Activated CD8-positive, alpha-beta T cell treated with anti-CD3 and anti-CD28 coated beads for 36 hours (primary cell): ENCODE measurements around the gene PKD1L1. TPM values are rescaled to one million over a fixed set of nuclear protein-coding genes. Genes with fewer than 3 reads are reported as not detected.

Source experiments
- ATAC-seq: fragments of 200-7000 bp; cut with Tn5 transposase; one replicate; pipeline ENCODE4 v1.10.0; 2021; ENCODE audit warnings: mild to moderate bottlenecking, moderate library complexity
- CTCF ChIA-PET: fragments of 350-600 bp; sonication (Branson Sonifier 250); formaldehyde crosslinking; loops from one replicate; lab custom pipeline; 2021; ENCODE audit warnings: antibody characterized with exemption; lab: Charles Lee
- POLR2A ChIA-PET: fragments of 350-600 bp; sonication (Branson Sonifier 250); formaldehyde crosslinking; loops from one replicate; lab custom pipeline; 2021; ENCODE audit warnings: antibody characterized with exemption; lab: Charles Lee
- DNase-seq: peaks from one replicate; pipeline ENCODE4 v3.0.0-alpha.2; 2020
- H3K27ac Mint-ChIP-seq: one replicate; pipeline ENCODE4 v1.8.0; 2021; ENCODE audit warnings: mild to moderate bottlenecking, mixed read lengths
- H3K27me3 Mint-ChIP-seq: one replicate; pipeline ENCODE4 v1.8.0; 2021; ENCODE audit warnings: mixed read lengths
- H3K36me3 Mint-ChIP-seq: one replicate; pipeline ENCODE4 v1.8.0; 2021; ENCODE audit warnings: low read depth, mixed read lengths
- H3K4me1 Mint-ChIP-seq: one replicate; pipeline ENCODE4 v1.8.0; 2021; ENCODE audit warnings: low read depth, mixed read lengths
- H3K4me3 Mint-ChIP-seq: one replicate; pipeline ENCODE4 v1.8.0; 2021; ENCODE audit warnings: mild to moderate bottlenecking, moderate library complexity, mixed read lengths
- H3K9me3 Mint-ChIP-seq: one replicate; pipeline ENCODE4 v1.8.0; 2021; ENCODE audit warnings: mixed read lengths
- CTCF ChIP-seq: fragments of 200-600 bp; IDR thresholded peaks from one replicate; pipeline ENCODE4 v1.8.0; 2022; ENCODE audit warnings: antibody characterized with exemption, mild to moderate bottlenecking
- intact Hi-C: fragments of 100-400 bp; cut with micrococcal nuclease; formaldehyde crosslinking; loops from one replicate; pipeline ENCODE4 v1.10.0; 2022
- total RNA-seq, 2 experiments: library from RNA; stranded (reverse); gene quantifications; one replicate each; pipeline ENCODE4 v1.2.3, GENCODE V29; 2021

PKD1L1 gene
- total RNA-seq, 2 experiments from 2014 or later: 0.09 to 0.20 TPM

GRCh38 chr7:47846138-47846836 is 102.0 kb downstream of the PKD1L1 start:
- ATAC-seq (no peak), DNase-seq (no peak)
- POLR2A ChIA-PET: no interaction called here
- no peak for TF ChIP-seq CTCF
- no peaks in the 10 kb centered on the region for H3K36me3 Mint-ChIP-seq
- no peak overlapping the region for H3K27ac Mint-ChIP-seq
- H3K27me3 Mint-ChIP-seq: no peaks in the 10 kb centered on the region
- CTCF ChIA-PET: no interaction called here
- intact Hi-C loops: no loop called here
- H3K4me1 Mint-ChIP-seq: no peaks in the 10 kb centered on the region
- H3K9me3 Mint-ChIP-seq: no peaks in the 10 kb centered on the region
- H3K4me3 Mint-ChIP-seq: no peak overlapping the region

- Mint-ChIP-seq H3K4me3 (no peak overlapping the region), H3K9me3 (no peaks in the 10 kb centered on the region), H3K27me3 (no peaks in the 10 kb centered on the region), H3K4me1 (no peaks in the 10 kb centered on the region), H3K27ac (no peak overlapping the region), H3K36me3 (no peaks in the 10 kb centered on the region)
- intact Hi-C loops: no loop called here
- ChIA-PET POLR2A (no interaction called here), CTCF (no interaction called here)
- ATAC-seq (no peak), DNase-seq (no peak)
- TF ChIP-seq CTCF: no peak
Measured at GRCh38 chr7:47844311-47844710, 104.0 kb downstream of the PKD1L1 start.

- POLR2A ChIA-PET: no interaction called here
Measured at GRCh38 chr7:47843291-47843690, 105.0 kb downstream of the PKD1L1 start.

GRCh38 chr7:47839381-47839780 is 108.9 kb downstream of the PKD1L1 start:
- Mint-ChIP-seq H3K4me3 (no peak overlapping the region), H3K27ac (no peak overlapping the region), H3K9me3 (no peaks in the 10 kb centered on the region), H3K36me3 (no peaks in the 10 kb centered on the region), H3K27me3 (no peaks in the 10 kb centered on the region), H3K4me1 (no peaks in the 10 kb centered on the region)
- CTCF ChIA-PET: no interaction called here
- POLR2A ChIA-PET: no interaction called here
- intact Hi-C loops: no loop called here
- ATAC-seq: no peak
- TF ChIP-seq CTCF: no peak
- DNase-seq: no peak

More at GRCh38 chr7:47843291-47843690, 105.0 kb downstream of the PKD1L1 start:
- CTCF ChIA-PET: no interaction called here
- Mint-ChIP-seq H3K36me3 (no peaks in the 10 kb centered on the region), H3K9me3 (no peaks in the 10 kb centered on the region), H3K4me3 (no peak overlapping the region), H3K27me3 (no peaks in the 10 kb centered on the region), H3K27ac (no peak overlapping the region), H3K4me1 (no peaks in the 10 kb centered on the region)
- DNase-seq: no peak
- intact Hi-C loops: no loop called here
- TF ChIP-seq CTCF: no peak
- no peak for ATAC-seq

- DNase-seq: no peak
- no peak for TF ChIP-seq CTCF
- ChIA-PET CTCF (interaction anchor here (1.0 kb wide), 1 partner anchor 317 kb away, joined by 3 read pairs; no protein-coding TSS in a partner anchor), POLR2A (no interaction called here)
- Mint-ChIP-seq H3K9me3 (no peaks in the 10 kb centered on the region), H3K4me1 (no peaks in the 10 kb centered on the region), H3K27me3 (no peaks in the 10 kb centered on the region), H3K27ac (no peak overlapping the region), H3K36me3 (no peaks in the 10 kb centered on the region), H3K4me3 (no peak overlapping the region)
- intact Hi-C loops: no loop called here
- no peak for ATAC-seq
Measured at GRCh38 chr7:47837826-47838225, 110.4 kb downstream of the PKD1L1 start.
